KMS-11 (cell line): ENCODE data around the gene CDNF.

Source experiments
- H2AFZ ChIP-seq: fragments of 200-600 bp; sonication (generic); 2 replicates; pipeline ENCODE4 v1.6.1; 2016; ENCODE audit warnings: antibody characterized with exemption, mixed run types, low read depth
- H3K27ac ChIP-seq: fragments of 200-600 bp; sonication (generic); 2 replicates; pipeline ENCODE4 v1.6.1; 2016; ENCODE audit warnings: mild to moderate bottlenecking, mixed run types
- H3K27me3 ChIP-seq: fragments of 200-600 bp; sonication (generic); 2 replicates; pipeline ENCODE4 v1.6.1; 2017; ENCODE audit warnings: mild to moderate bottlenecking, low read depth, mixed run types, moderate library complexity; ENCODE audit not compliant: insufficient read depth
- H3K36me3 ChIP-seq: fragments of 200-600 bp; sonication (generic); 2 replicates; pipeline ENCODE4 v1.6.1; 2017; ENCODE audit warnings: mild to moderate bottlenecking, mixed run types; ENCODE audit not compliant: insufficient read depth
- H3K4me1 ChIP-seq: fragments of 200-600 bp; sonication (generic); 2 replicates; pipeline ENCODE4 v1.6.1; 2016; ENCODE audit warnings: mild to moderate bottlenecking, low read depth, mixed run types; ENCODE audit not compliant: poor library complexity, severe bottlenecking
- H3K4me2 ChIP-seq: fragments of 200-600 bp; sonication (generic); 2 replicates; pipeline ENCODE4 v1.7.0; 2016; ENCODE audit warnings: mild to moderate bottlenecking, mixed run types
- H3K4me3 ChIP-seq: fragments of 200-600 bp; sonication (generic); IDR thresholded peaks from 2 replicates; pipeline ENCODE4 v1.6.1; 2017; ENCODE audit warnings: low read depth, low read length, mixed read lengths; ENCODE audit not compliant: insufficient read depth
- H3K79me2 ChIP-seq: fragments of 200-600 bp; sonication (generic); 2 replicates; pipeline ENCODE4 v1.6.1; 2016; ENCODE audit warnings: low read depth, mixed run types; ENCODE audit not compliant: insufficient read depth
- H3K9ac ChIP-seq: fragments of 200-600 bp; sonication (generic); 2 replicates; pipeline ENCODE4 v1.6.1; 2016; ENCODE audit warnings: mild to moderate bottlenecking, mixed run types
- H4K20me1 ChIP-seq: fragments of 200-600 bp; sonication (generic); 2 replicates; pipeline ENCODE4 v1.6.1; 2016; ENCODE audit warnings: mild to moderate bottlenecking, mixed run types; ENCODE audit not compliant: insufficient read depth
- CTCF ChIP-seq: fragments of 200-600 bp; sonication (generic); conservative IDR thresholded peaks from 2 replicates; pipeline ENCODE4 v1.6.1; 2017; ENCODE audit warnings: low read depth, mild to moderate bottlenecking, antibody characterized with exemption, low read length, moderate library complexity, mixed read lengths

The CDNF gene

GRCh38 chr10:14800397-14800796 is 37.4 kb downstream of the CDNF start:
- Histone ChIP-seq H3K9ac (no peak overlapping the region), H3K4me3 (no peak overlapping the region), H3K36me3 (no peaks in the 10 kb centered on the region), H4K20me1 (no peaks in the 10 kb centered on the region), H3K27ac (no peak overlapping the region), H3K27me3 (no peaks in the 10 kb centered on the region), H3K4me1 (no peaks in the 10 kb centered on the region), H3K4me2 (no peak overlapping the region), H2AFZ (no peak overlapping the region), H3K79me2 (no peaks in the 10 kb centered on the region)
- TF ChIP-seq CTCF: no peak

- no peaks in the 10 kb centered on the region for H3K79me2 ChIP-seq
- no peak overlapping the region for H3K9ac ChIP-seq
- H3K4me3 ChIP-seq: no peak overlapping the region
- no peaks in the 10 kb centered on the region for H3K27me3 ChIP-seq
- no peaks in the 10 kb centered on the region for H4K20me1 ChIP-seq
- H3K27ac ChIP-seq: no peak overlapping the region
- no peaks in the 10 kb centered on the region for H3K36me3 ChIP-seq
- TF ChIP-seq CTCF: no peak
- no peak overlapping the region for H3K4me2 ChIP-seq
- no peaks in the 10 kb centered on the region for H3K4me1 ChIP-seq
- no peak overlapping the region for H2AFZ ChIP-seq
These were observed 39.2 kb downstream of the CDNF start for GRCh38 chr10:14798636-14799035.

- Histone ChIP-seq H3K4me2 (no peak overlapping the region), H3K27ac (no peak overlapping the region), H2AFZ (no peak overlapping the region), H3K79me2 (no peaks in the 10 kb centered on the region), H3K9ac (no peak overlapping the region), H4K20me1 (no peaks in the 10 kb centered on the region), H3K27me3 (no peaks in the 10 kb centered on the region), H3K4me1 (no peaks in the 10 kb centered on the region), H3K36me3 (no peaks in the 10 kb centered on the region), H3K4me3 (no peak overlapping the region)
- TF ChIP-seq CTCF: no peak
These were observed 49.9 kb downstream of the CDNF start for GRCh38 chr10:14787938-14788337.

- Histone ChIP-seq H4K20me1 (no peaks in the 10 kb centered on the region), H3K4me1 (no peaks in the 10 kb centered on the region), H2AFZ (no peak overlapping the region), H3K4me3 (no peak overlapping the region), H3K9ac (no peak overlapping the region), H3K27ac (no peak overlapping the region), H3K27me3 (no peaks in the 10 kb centered on the region), H3K36me3 (no peaks in the 10 kb centered on the region), H3K79me2 (no peaks in the 10 kb centered on the region), H3K4me2 (no peak overlapping the region)
- no peak for TF ChIP-seq CTCF
These were observed 53.3 kb downstream of the CDNF start for GRCh38 chr10:14784459-14785055.
